MM.1S (cell line): Measurements from ENCODE around the gene SSBP2.

Source experiments
- DNase-seq: peaks from one replicate; pipeline ENCODE4 v3.0.0-alpha.2; 2015
- H2AFZ ChIP-seq: fragments of 300-600 bp; sonication (generic); 2 replicates; pipeline ENCODE4 v1.6.0; 2016; ENCODE audit warnings: antibody characterized with exemption, low read length
- H3F3A ChIP-seq: fragments of 300-600 bp; sonication (generic); 2 replicates; pipeline ENCODE4 v1.6.1; 2016; ENCODE audit warnings: mild to moderate bottlenecking, antibody characterized with exemption, low read length, moderate library complexity, mixed read lengths; ENCODE audit not compliant: insufficient read depth
- H3K27ac ChIP-seq: fragments of 300-600 bp; sonication (generic); 2 replicates; pipeline ENCODE4 v1.5.1; 2016; ENCODE audit warnings: mild to moderate bottlenecking, low read length
- H3K27me3 ChIP-seq: fragments of 300-600 bp; sonication (generic); replicated peaks from 2 replicates; pipeline ENCODE4 v1.6.0; 2016; ENCODE audit warnings: low read length; ENCODE audit not compliant: insufficient read depth
- H3K36me3 ChIP-seq: fragments of 300-600 bp; sonication (generic); replicated peaks from 2 replicates; pipeline ENCODE4 v1.6.1; 2016; ENCODE audit warnings: mild to moderate bottlenecking, low read length, mixed read lengths; ENCODE audit not compliant: insufficient read depth
- H3K4me1 ChIP-seq: fragments of 300-600 bp; sonication (generic); 2 replicates; pipeline ENCODE4 v1.6.1; 2016; ENCODE audit warnings: low read length, mixed read lengths
- H3K4me2 ChIP-seq: fragments of 300-600 bp; sonication (generic); 2 replicates; pipeline ENCODE4 v1.6.0; 2016; ENCODE audit warnings: low read depth, low read length
- H3K4me3 ChIP-seq: fragments of 300-600 bp; sonication (generic); 2 replicates; pipeline ENCODE4 v1.5.1; 2016; ENCODE audit warnings: low read length, mixed read lengths
- H3K79me2 ChIP-seq: fragments of 300-600 bp; sonication (generic); 2 replicates; pipeline ENCODE4 v1.6.1; 2016; ENCODE audit warnings: mixed run types, low read length, mixed read lengths
- H3K9ac ChIP-seq: fragments of 300-600 bp; sonication (generic); 2 replicates; pipeline ENCODE4 v1.6.1; 2016; ENCODE audit warnings: low read length, mixed read lengths
- H3K9me2 ChIP-seq: fragments of 300-600 bp; sonication (generic); replicated peaks from 2 replicates; pipeline ENCODE4 v1.6.1; 2016; ENCODE audit warnings: mild to moderate bottlenecking, low read length, mixed read lengths; ENCODE audit not compliant: insufficient read depth
- H3K9me3 ChIP-seq: fragments of 300-600 bp; sonication (generic); replicated peaks from 2 replicates; pipeline ENCODE4 v1.6.1; 2016; ENCODE audit warnings: mild to moderate bottlenecking, low read length, mixed read lengths; ENCODE audit not compliant: insufficient read depth
- H4K20me1 ChIP-seq: fragments of 300-600 bp; sonication (generic); 2 replicates; pipeline ENCODE4 v1.6.1; 2016; ENCODE audit warnings: mild to moderate bottlenecking, low read length, moderate library complexity, mixed read lengths; ENCODE audit not compliant: insufficient read depth
- EZH2 ChIP-seq: fragments of 300-600 bp; sonication (generic); optimal IDR thresholded peaks from 2 replicates; pipeline ENCODE3; 2017; ENCODE audit warnings: low read depth, mild to moderate bottlenecking, antibody characterized with exemption, low read length, mixed read lengths
- EZH2phosphoT487 ChIP-seq: fragments of 300-600 bp; sonication (generic); IDR thresholded peaks from 2 replicates; pipeline ENCODE4 v1.6.1; 2018; ENCODE audit warnings: antibody characterized with exemption, low read length
- TF ChIP-seq, protein P1 (sequence below): fragments of 300-600 bp; sonication (generic); IDR thresholded peaks from 2 replicates; pipeline ENCODE4 v1.5.1; 2016; ENCODE audit warnings: antibody characterized with exemption, low read length, mixed read lengths

SSBP2 gene

DNA sequence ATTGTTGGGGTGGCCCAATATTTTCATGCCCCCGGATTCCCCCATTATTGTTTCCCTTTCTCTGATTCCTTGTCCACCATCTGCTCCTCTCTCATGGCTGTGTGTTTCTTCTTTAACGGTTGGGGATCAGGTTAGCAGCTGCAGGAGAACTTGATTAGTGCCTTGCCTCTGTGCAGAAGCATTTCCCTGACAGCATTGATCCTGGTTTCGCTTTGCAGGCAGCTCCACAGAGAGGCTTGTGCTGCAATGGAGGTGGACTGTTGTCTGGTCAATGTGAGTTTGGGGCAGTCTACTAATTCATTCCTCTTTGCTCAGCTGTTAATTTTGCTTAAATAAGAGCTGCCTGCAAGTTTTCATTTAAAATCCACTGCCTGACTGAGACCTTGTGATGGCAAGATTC is 32.5 kb upstream of the SSBP2 start:
- Histone ChIP-seq H3K4me3 (no peak overlapping the region), H2AFZ (no peak overlapping the region), H4K20me1 (no peaks in the 10 kb centered on the region), H3K27ac (no peak overlapping the region), H3K9me3 (no peaks in the 10 kb centered on the region), H3K4me1 (peaks cover 24% of the 10 kb centered on the region), H3K9me2 (no peaks in the 10 kb centered on the region), H3K79me2 (no peaks in the 10 kb centered on the region), H3K27me3 (no peaks in the 10 kb centered on the region), H3K4me2 (no peak overlapping the region), H3F3A (no peaks in the 10 kb centered on the region), H3K36me3 (no peaks in the 10 kb centered on the region), H3K9ac (no peak overlapping the region)
- TF ChIP-seq EZH2, result no peak
- no peak for TF ChIP-seq EZH2phosphoT487
- TF ChIP-seq, protein P1, sequence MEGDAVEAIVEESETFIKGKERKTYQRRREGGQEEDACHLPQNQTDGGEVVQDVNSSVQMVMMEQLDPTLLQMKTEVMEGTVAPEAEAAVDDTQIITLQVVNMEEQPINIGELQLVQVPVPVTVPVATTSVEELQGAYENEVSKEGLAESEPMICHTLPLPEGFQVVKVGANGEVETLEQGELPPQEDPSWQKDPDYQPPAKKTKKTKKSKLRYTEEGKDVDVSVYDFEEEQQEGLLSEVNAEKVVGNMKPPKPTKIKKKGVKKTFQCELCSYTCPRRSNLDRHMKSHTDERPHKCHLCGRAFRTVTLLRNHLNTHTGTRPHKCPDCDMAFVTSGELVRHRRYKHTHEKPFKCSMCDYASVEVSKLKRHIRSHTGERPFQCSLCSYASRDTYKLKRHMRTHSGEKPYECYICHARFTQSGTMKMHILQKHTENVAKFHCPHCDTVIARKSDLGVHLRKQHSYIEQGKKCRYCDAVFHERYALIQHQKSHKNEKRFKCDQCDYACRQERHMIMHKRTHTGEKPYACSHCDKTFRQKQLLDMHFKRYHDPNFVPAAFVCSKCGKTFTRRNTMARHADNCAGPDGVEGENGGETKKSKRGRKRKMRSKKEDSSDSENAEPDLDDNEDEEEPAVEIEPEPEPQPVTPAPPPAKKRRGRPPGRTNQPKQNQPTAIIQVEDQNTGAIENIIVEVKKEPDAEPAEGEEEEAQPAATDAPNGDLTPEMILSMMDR, result no peak
- DNase-seq, result no peak

DNA sequence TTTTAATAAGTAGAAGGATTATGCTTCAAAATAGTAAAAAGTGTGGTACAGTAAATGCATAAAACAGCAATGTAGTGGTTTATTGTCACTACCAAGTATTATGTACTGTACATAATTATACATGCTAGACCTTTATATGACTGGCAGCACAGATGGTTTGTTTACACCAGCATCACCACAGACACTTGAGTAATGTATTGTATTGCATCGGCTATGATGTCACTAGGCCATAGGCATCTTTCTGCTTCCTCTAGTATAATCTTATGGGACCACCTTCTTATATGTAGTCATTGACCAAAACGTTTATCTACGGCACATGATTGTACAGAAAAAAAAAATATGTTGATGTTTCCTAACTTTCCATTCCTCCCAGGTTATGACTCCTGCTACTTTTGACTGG is 31.9 kb upstream of the SSBP2 start:
- Histone ChIP-seq H3K4me1 (peaks cover 23% of the 10 kb centered on the region), H3K9me3 (no peaks in the 10 kb centered on the region), H3K27me3 (no peaks in the 10 kb centered on the region), H3K27ac (no peak overlapping the region), H3K36me3 (no peaks in the 10 kb centered on the region), H3K9me2 (no peaks in the 10 kb centered on the region), H3K4me2 (no peak overlapping the region), H3K9ac (no peak overlapping the region), H3K79me2 (no peaks in the 10 kb centered on the region), H4K20me1 (no peaks in the 10 kb centered on the region), H3F3A (no peaks in the 10 kb centered on the region), H2AFZ (no peak overlapping the region), H3K4me3 (no peak overlapping the region)
- no peak for DNase-seq
- TF ChIP-seq EZH2 (no peak), EZH2phosphoT487 (no peak)
- TF ChIP-seq, protein P1, result no peak

DNA sequence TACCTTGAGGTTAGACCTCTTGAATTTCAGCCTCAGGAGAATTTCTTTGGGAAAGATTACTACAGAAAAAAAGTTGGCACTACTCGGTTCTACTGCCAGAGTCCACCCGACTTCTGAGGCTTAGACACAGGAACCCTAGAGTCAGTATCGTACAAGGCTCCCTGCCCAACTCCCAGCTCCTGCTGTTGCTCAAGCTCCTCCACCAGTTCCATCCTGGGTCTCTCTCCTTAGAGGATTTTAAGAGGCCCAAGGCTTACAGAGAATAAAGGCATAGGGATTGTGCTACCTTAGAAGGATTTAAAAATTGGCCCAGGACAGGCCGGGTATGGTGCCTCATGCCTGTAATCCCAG is 29.0 kb upstream of the SSBP2 start:
- Histone ChIP-seq H3K4me1 (peaks cover 14% of the 10 kb centered on the region), H3K9me2 (no peaks in the 10 kb centered on the region), H4K20me1 (no peaks in the 10 kb centered on the region), H3K27me3 (no peaks in the 10 kb centered on the region), H3K4me2 (peak overlapping the region; percentile 94; the same call in 1 of the 2 replicates), H3K27ac (no peak overlapping the region), H3K79me2 (no peaks in the 10 kb centered on the region), H3K4me3 (no peak overlapping the region), H3F3A (no peaks in the 10 kb centered on the region), H2AFZ (peak overlapping the region; percentile 87), H3K9ac (no peak overlapping the region), H3K9me3 (no peaks in the 10 kb centered on the region), H3K36me3 (no peaks in the 10 kb centered on the region)
- TF ChIP-seq EZH2 (no peak), EZH2phosphoT487 (no peak)
- TF ChIP-seq, protein P1, result no peak
- DNase-seq, result no peak
